Gastroesophageal sphincter (tissue), 3 donors: Measurements from ENCODE around the gene SPSB1.

ENCODE experiments used
- EP300 ChIP-seq: sonication (generic); formaldehyde crosslinking; IDR thresholded peaks from one replicate; pipeline ENCODE4 v1.6.1; 2017; ENCODE audit warnings: antibody characterized with exemption, mild to moderate bottlenecking
- POLR2A ChIP-seq, 2 donors: fragments of 450-650 bp; IDR thresholded peaks; one replicate each; pipeline ENCODE4 v1.6.1; 2017; ENCODE audit warnings: antibody characterized with exemption in 2 of 2, mild to moderate bottlenecking in 2 of 2, moderate library complexity in 1 of 2
- POLR2AphosphoS5 ChIP-seq: sonication (generic); formaldehyde crosslinking; IDR thresholded peaks from one replicate; pipeline ENCODE4 v1.6.1; 2017; ENCODE audit warnings: antibody characterized with exemption
- TF ChIP-seq, protein P1 (sequence below), 4 experiments: fragments of 200-600 bp in 2 of 4; fragments of 450-650 bp in 2 of 4; sonication (generic) in 1 of 4; IDR thresholded peaks; one replicate each; pipeline ENCODE4 v1.5.1; 2017 to 2019; ENCODE audit warnings: antibody characterized with exemption in 4 of 4, mild to moderate bottlenecking in 2 of 4, moderate library complexity in 2 of 4

DNA sequence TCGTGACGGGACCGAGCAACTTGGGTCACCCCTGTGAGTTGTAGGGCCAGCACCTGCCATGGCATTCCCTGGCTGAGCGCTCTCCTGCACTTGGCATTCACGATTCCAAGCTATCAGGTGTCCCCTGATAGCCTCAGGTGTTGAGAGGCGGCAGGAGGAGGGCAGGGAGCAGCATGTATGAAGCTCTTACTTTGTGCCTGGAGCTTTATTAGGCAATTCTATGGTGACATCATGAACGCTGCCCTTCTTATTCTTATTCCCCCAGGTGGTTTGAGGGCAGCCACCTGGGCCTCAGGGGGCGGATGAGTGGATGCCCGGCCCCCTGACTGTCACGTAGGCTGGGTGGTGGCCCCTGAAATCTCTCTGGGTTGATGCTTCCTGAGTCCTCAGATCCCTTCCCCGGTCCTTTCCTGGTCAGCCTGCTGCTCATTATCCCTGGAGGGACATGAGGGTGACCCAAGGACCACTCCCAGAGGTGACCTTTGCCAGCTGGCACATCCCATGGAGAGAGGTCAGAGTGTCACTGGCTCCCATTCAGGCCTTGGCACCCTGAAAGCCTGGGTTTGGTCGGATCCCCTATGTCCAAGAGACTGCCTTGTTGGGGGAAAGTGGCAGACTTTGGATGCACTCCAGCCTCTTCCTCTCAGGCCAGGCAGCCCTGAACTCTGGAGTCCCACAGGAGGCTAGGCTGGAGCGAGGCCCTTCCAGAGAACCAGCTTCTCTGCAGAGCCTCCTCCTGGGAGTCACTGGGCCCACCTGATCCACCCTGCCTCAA lies 51.9 kb downstream of the SPSB1 start:
- TF ChIP-seq, protein P1, sequence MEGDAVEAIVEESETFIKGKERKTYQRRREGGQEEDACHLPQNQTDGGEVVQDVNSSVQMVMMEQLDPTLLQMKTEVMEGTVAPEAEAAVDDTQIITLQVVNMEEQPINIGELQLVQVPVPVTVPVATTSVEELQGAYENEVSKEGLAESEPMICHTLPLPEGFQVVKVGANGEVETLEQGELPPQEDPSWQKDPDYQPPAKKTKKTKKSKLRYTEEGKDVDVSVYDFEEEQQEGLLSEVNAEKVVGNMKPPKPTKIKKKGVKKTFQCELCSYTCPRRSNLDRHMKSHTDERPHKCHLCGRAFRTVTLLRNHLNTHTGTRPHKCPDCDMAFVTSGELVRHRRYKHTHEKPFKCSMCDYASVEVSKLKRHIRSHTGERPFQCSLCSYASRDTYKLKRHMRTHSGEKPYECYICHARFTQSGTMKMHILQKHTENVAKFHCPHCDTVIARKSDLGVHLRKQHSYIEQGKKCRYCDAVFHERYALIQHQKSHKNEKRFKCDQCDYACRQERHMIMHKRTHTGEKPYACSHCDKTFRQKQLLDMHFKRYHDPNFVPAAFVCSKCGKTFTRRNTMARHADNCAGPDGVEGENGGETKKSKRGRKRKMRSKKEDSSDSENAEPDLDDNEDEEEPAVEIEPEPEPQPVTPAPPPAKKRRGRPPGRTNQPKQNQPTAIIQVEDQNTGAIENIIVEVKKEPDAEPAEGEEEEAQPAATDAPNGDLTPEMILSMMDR (IDR thresholded peaks at IDR 0.05): no peak
- TF ChIP-seq POLR2A (IDR thresholded peaks at IDR 0.05) (no peak), EP300 (no peak), POLR2AphosphoS5 (no peak)
